ENCODE measurements around the gene DCST1.

DNA sequence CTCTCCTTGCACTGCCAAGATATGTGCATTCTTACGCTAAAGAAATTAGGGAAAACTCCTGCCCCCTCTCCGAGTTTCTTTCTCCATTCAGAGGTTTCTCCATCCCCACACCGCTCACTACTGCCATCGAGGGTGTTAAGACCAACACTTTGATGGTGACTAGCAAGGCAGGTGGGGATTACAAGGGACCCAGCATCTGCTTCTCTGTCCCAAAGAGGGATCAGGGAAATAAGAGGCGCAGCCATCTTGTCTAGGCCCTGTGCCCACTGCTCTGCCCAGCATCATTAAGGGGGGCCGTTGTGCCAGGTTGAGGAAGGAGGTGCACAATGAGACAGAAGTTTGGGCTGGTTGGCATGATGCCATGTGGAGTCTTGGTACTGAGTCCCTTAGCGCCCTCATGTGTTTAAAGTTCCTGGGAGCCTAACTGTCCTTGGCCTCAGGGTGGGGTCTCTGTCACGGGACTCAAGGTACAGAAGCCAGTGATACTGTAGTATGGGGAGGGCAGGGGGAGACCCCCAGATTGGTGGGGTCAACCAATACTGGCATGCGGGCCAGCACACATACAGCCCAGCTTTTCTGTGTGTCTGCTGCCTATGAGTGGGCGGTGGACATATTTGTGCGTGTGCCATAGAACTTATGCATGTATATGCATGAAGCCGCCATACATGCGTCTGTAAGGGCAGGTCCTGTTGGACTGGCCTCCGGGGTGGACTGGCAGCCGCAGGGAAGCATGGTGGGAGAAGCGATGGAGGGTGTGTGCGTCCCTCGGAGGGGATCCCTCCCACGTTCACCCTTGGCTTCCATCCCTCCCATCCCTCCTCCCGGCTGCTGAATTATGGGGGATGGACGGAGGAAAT lies 50.5 kb downstream of the DCST1 start:
- TF ChIP-seq, protein P1, sequence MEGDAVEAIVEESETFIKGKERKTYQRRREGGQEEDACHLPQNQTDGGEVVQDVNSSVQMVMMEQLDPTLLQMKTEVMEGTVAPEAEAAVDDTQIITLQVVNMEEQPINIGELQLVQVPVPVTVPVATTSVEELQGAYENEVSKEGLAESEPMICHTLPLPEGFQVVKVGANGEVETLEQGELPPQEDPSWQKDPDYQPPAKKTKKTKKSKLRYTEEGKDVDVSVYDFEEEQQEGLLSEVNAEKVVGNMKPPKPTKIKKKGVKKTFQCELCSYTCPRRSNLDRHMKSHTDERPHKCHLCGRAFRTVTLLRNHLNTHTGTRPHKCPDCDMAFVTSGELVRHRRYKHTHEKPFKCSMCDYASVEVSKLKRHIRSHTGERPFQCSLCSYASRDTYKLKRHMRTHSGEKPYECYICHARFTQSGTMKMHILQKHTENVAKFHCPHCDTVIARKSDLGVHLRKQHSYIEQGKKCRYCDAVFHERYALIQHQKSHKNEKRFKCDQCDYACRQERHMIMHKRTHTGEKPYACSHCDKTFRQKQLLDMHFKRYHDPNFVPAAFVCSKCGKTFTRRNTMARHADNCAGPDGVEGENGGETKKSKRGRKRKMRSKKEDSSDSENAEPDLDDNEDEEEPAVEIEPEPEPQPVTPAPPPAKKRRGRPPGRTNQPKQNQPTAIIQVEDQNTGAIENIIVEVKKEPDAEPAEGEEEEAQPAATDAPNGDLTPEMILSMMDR (IDR thresholded peaks at IDR 0.05): peak in 2 of 7 experiments; percentile 5 to 18
- no peak for TF ChIP-seq POLR2A (IDR thresholded peaks at IDR 0.05)

All from body of pancreas (tissue), 4 donors.